H9 (cell line): ENCODE results near the gene EIF3A. TPM values are rescaled to one million over a fixed set of nuclear protein-coding genes. Genes with fewer than 3 reads are reported as not detected.

Source experiments
- DNase-seq: peaks from one replicate; pipeline ENCODE4 v3.0.0-alpha.2; 2017
- H2AFZ ChIP-seq: one replicate; pipeline ENCODE4 v1.6.1; 2013; ENCODE audit warnings: mild to moderate bottlenecking, low read length, control low read depth, moderate library complexity
- H2AK5ac ChIP-seq: 2 replicates; pipeline ENCODE4 v1.6.1; 2013; ENCODE audit warnings: low read length, control low read depth, mixed read lengths; ENCODE audit not compliant: insufficient read length
- H2BK120ac ChIP-seq: one replicate; pipeline ENCODE4 v1.6.1; 2013; ENCODE audit warnings: low read depth, mild to moderate bottlenecking, low read length, control low read depth, inconsistent platforms; ENCODE audit not compliant: poor library complexity, severe bottlenecking
- H2BK12ac ChIP-seq: 2 replicates; pipeline ENCODE4 v1.6.1; 2013; ENCODE audit warnings: low read length, control low read depth, mixed read lengths, low read depth; ENCODE audit not compliant: insufficient read length
- H2BK15ac ChIP-seq: 2 replicates; pipeline ENCODE4 v1.6.1; 2013; ENCODE audit warnings: low read depth, low read length, control low read depth
- H2BK20ac ChIP-seq: one replicate; pipeline ENCODE4 v1.6.1; 2013; ENCODE audit warnings: low read depth, mild to moderate bottlenecking, low read length, control low read depth, inconsistent platforms; ENCODE audit not compliant: poor library complexity, severe bottlenecking
- H2BK5ac ChIP-seq: 2 replicates; pipeline ENCODE4 v1.6.1; 2013; ENCODE audit warnings: low read length, control low read depth, mixed read lengths; ENCODE audit not compliant: insufficient read length
- H3K14ac ChIP-seq: 2 replicates; pipeline ENCODE4 v1.6.1; 2013; ENCODE audit warnings: low read length, control low read depth; ENCODE audit not compliant: insufficient read depth
- H3K18ac ChIP-seq: 2 replicates; pipeline ENCODE4 v1.6.1; 2013; ENCODE audit warnings: low read depth, mild to moderate bottlenecking, mixed read lengths, low read length, control low read depth; ENCODE audit not compliant: insufficient read length
- H3K23ac ChIP-seq: 2 replicates; pipeline ENCODE4 v1.6.1; 2013; ENCODE audit warnings: low read length, control low read depth, mixed read lengths, low read depth; ENCODE audit not compliant: insufficient read length
- H3K23me2 ChIP-seq: 2 replicates; pipeline ENCODE4 v1.6.1; 2013; ENCODE audit warnings: low read depth, mild to moderate bottlenecking, mixed read lengths, low read length, control low read depth; ENCODE audit not compliant: insufficient read length, poor library complexity, severe bottlenecking
- H3K27ac ChIP-seq: 2 replicates; pipeline ENCODE4 v1.5.1; 2013; ENCODE audit warnings: low read length, control low read depth, mixed read lengths, low read depth; ENCODE audit not compliant: insufficient read length
- H3K27me3 ChIP-seq: 2 replicates; pipeline ENCODE4 v1.6.1; 2013; ENCODE audit warnings: low read length, control low read depth, inconsistent platforms; ENCODE audit not compliant: insufficient read depth
- H3K4ac ChIP-seq: 2 replicates; pipeline ENCODE4 v1.6.1; 2013; ENCODE audit warnings: low read depth, mild to moderate bottlenecking, control low read depth, inconsistent platforms, low read length, moderate library complexity
- H3K4me1 ChIP-seq: 2 replicates; pipeline ENCODE4 v1.6.1; 2013; ENCODE audit warnings: low read length, control low read depth, inconsistent platforms; ENCODE audit not compliant: insufficient read depth
- H3K4me2 ChIP-seq: 2 replicates; pipeline ENCODE4 v1.6.1; 2013; ENCODE audit warnings: low read length, control low read depth, mixed read lengths; ENCODE audit not compliant: insufficient read length, insufficient read depth
- H3K56ac ChIP-seq: 2 replicates; pipeline ENCODE4 v1.6.1; 2013; ENCODE audit warnings: low read depth, mild to moderate bottlenecking, mixed read lengths, low read length, control low read depth; ENCODE audit not compliant: insufficient read length
- H3K79me1 ChIP-seq: 2 replicates; pipeline ENCODE4 v1.6.1; 2013; ENCODE audit warnings: low read depth, mild to moderate bottlenecking, moderate library complexity, low read length, control low read depth, inconsistent platforms; ENCODE audit not compliant: insufficient read depth, poor library complexity, severe bottlenecking
- H3K79me2 ChIP-seq: 2 replicates; pipeline ENCODE4 v1.6.1; 2013; ENCODE audit warnings: low read length, control low read depth, inconsistent platforms; ENCODE audit not compliant: insufficient read depth
- H3K9ac ChIP-seq: 2 replicates; pipeline ENCODE4 v1.6.1; 2013; ENCODE audit warnings: low read length, control low read depth, mixed read lengths; ENCODE audit not compliant: insufficient read length; ENCODE audit errors: extremely low read depth
- H3K9me3 ChIP-seq: one replicate; pipeline ENCODE4 v1.6.1; 2013; ENCODE audit warnings: low read depth, low read length, inconsistent platforms; ENCODE audit not compliant: control insufficient read depth
- H3T11ph ChIP-seq: one replicate; pipeline ENCODE4 v1.6.1; 2013; ENCODE audit warnings: mild to moderate bottlenecking, low read length, control low read depth, inconsistent platforms
- H4K20me1 ChIP-seq: one replicate; pipeline ENCODE4 v1.6.1; 2013; ENCODE audit not compliant: control insufficient read depth, insufficient read length, insufficient read depth
- H4K5ac ChIP-seq: 2 replicates; pipeline ENCODE4 v1.6.1; 2013; ENCODE audit warnings: low read depth, mild to moderate bottlenecking, mixed read lengths, low read length, control low read depth; ENCODE audit not compliant: insufficient read length
- H4K8ac ChIP-seq: replicated peaks from 2 replicates; pipeline ENCODE4 v1.6.1; 2013; ENCODE audit warnings: low read length, control low read depth, mixed read lengths, low read depth; ENCODE audit not compliant: insufficient read length
- H4K91ac ChIP-seq: 2 replicates; pipeline ENCODE4 v1.6.1; 2013; ENCODE audit warnings: low read depth, mild to moderate bottlenecking, moderate library complexity, mixed read lengths, low read length, control low read depth; ENCODE audit not compliant: insufficient read length
- H3K27ac Mint-ChIP-seq, 3 experiments: 2 replicates in 2 of 3; 3 replicates in 1 of 3; pipeline ENCODE4 v1.8.0; 2020 to 2021; ENCODE audit warnings: mixed read lengths in 3 of 3, mild to moderate bottlenecking in 1 of 3, moderate library complexity in 1 of 3
- H3K27me3 Mint-ChIP-seq: 2 replicates; pipeline ENCODE4 v1.8.0; 2021; ENCODE audit warnings: low read depth, mild to moderate bottlenecking, moderate library complexity, mixed read lengths
- H3K36me3 Mint-ChIP-seq, 3 experiments: 2 replicates in 2 of 3; 3 replicates in 1 of 3; pipeline ENCODE4 v1.8.0; 2020 to 2021; ENCODE audit warnings: low read depth in 3 of 3, mixed read lengths in 3 of 3; ENCODE audit not compliant: insufficient read depth in 1 of 3
- H3K4me1 Mint-ChIP-seq, 2 experiments: 2 replicates each; pipeline ENCODE4 v1.8.0; 2020; ENCODE audit warnings: mixed read lengths in 2 of 2
- H3K4me3 Mint-ChIP-seq, 2 experiments: 2 replicates in 1 of 2; 3 replicates in 1 of 2; pipeline ENCODE4 v1.8.0; 2020 to 2021; ENCODE audit warnings: mild to moderate bottlenecking in 2 of 2, mixed read lengths in 2 of 2, moderate library complexity in 1 of 2
- H3K9me3 Mint-ChIP-seq, 2 experiments: 2 replicates in 1 of 2; 3 replicates in 1 of 2; pipeline ENCODE4 v1.8.0; 2020; ENCODE audit warnings: mild to moderate bottlenecking in 2 of 2, mixed read lengths in 2 of 2, moderate library complexity in 1 of 2
- WGBS: extraction: QIAGEN DNeasy Blood & Tissue Kit; methylation state at CpG from one replicate; pipeline ENCODE4 v1.1.7; 2013; ENCODE audit warnings: missing lambda C conversion rate, low lambda C conversion rate, mixed read lengths; ENCODE audit not compliant: insufficient read length; ENCODE audit errors: extremely low coverage; 5-methylcytosine and 5-hydroxymethylcytosine counted together
- total RNA-seq: library from RNA; stranded (reverse); gene quantifications from 2 replicates; pipeline ENCODE4 v1.2.1, GENCODE V29; 2021
- TF ChIP-seq, protein P1 (sequence below): fragments of 200-600 bp; sonication (generic); conservative IDR thresholded peaks from 3 replicates; pipeline ENCODE4 v1.8.0; 2021; ENCODE audit warnings: antibody characterized with exemption, mild to moderate bottlenecking

Gene EIF3A
- total RNA-seq, 1 experiment from 2014 or later = 206 TPM

DNA sequence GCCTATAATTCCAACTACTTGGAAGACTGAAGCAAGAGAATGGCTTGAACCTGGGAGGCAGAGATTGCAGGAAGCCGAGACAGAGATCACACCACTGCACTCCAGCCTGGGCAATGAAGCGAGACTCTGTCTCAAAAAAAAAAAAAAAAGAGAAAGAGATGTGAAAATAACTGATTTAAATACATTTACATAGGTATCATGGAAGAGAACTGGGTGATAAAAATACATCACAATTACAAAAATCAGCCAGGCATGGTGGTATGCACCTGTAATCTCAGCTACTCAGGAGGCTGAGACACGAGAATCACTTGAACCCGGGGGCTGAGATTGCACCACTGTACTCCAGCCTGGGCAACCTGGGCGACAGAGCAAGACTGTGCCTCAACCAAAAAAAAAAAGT, 31.3 kb downstream of the EIF3A start:
- Histone ChIP-seq H3K27ac (no peak overlapping the region), H3K4me1 (no peaks in the 10 kb centered on the region), H3T11ph (no peak overlapping the region), H3K9me3 (no peaks in the 10 kb centered on the region), H2BK5ac (no peak overlapping the region), H2BK120ac (no peak overlapping the region), H3K23ac (no peak overlapping the region), H2BK20ac (no peak overlapping the region), H2BK12ac (no peak overlapping the region), H3K56ac (no peak overlapping the region), H2AFZ (no peak overlapping the region), H3K4ac (no peak overlapping the region), H2AK5ac (no peak overlapping the region), H4K8ac (no peak overlapping the region), H3K23me2 (no peaks in the 10 kb centered on the region), H4K5ac (no peak overlapping the region), H3K4me2 (no peak overlapping the region), H4K91ac (no peak overlapping the region), H3K9ac (no peak overlapping the region), H4K20me1 (no peaks in the 10 kb centered on the region), H2BK15ac (no peak overlapping the region), H3K18ac (no peak overlapping the region), H3K27me3 (no peaks in the 10 kb centered on the region), H3K79me1 (peaks cover 16% of the 10 kb centered on the region), H3K14ac (no peak overlapping the region), H3K79me2 (peaks cover 7% of the 10 kb centered on the region; the same call in 1 of the 2 replicates)
- TF ChIP-seq, protein P1, sequence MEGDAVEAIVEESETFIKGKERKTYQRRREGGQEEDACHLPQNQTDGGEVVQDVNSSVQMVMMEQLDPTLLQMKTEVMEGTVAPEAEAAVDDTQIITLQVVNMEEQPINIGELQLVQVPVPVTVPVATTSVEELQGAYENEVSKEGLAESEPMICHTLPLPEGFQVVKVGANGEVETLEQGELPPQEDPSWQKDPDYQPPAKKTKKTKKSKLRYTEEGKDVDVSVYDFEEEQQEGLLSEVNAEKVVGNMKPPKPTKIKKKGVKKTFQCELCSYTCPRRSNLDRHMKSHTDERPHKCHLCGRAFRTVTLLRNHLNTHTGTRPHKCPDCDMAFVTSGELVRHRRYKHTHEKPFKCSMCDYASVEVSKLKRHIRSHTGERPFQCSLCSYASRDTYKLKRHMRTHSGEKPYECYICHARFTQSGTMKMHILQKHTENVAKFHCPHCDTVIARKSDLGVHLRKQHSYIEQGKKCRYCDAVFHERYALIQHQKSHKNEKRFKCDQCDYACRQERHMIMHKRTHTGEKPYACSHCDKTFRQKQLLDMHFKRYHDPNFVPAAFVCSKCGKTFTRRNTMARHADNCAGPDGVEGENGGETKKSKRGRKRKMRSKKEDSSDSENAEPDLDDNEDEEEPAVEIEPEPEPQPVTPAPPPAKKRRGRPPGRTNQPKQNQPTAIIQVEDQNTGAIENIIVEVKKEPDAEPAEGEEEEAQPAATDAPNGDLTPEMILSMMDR = no peak
- no peak overlapping the region for H3K4me3 Mint-ChIP-seq
- WGBS = no CpG with 5 or more reads among the region's 5 CpGs
- no peaks in the 10 kb centered on the region for H3K27me3 Mint-ChIP-seq
- H3K27ac Mint-ChIP-seq = no peak overlapping the region
- no peak for DNase-seq
- H3K36me3 Mint-ChIP-seq = peaks cover 73 to 99% (median 93%) of the 10 kb centered on the region in 3 experiments; a peak in 6 of 7 replicates
- no peaks in the 10 kb centered on the region for H3K9me3 Mint-ChIP-seq
- no peaks in the 10 kb centered on the region for H3K4me1 Mint-ChIP-seq
